BE2C (cell line): ENCODE measurements around the gene SOX8.

Source experiments
- DNase-seq: peaks from one replicate; pipeline ENCODE4 v3.0.0-alpha.2; 2020
- H3K27me3 ChIP-seq: fragments of 250-450 bp; sonication (Bioruptor Pico); 2 replicates; pipeline ENCODE4 v1.5.1; 2020; ENCODE audit warnings: mild to moderate bottlenecking
- H3K36me3 ChIP-seq: fragments of 250-450 bp; sonication (Bioruptor Pico); 2 replicates; pipeline ENCODE4 v1.5.1; 2020; ENCODE audit warnings: mild to moderate bottlenecking
- H3K4me1 ChIP-seq: fragments of 250-450 bp; sonication (Bioruptor Pico); 2 replicates; pipeline ENCODE4 v1.5.1; 2020
- H3K4me3 ChIP-seq: 2 replicates; pipeline ENCODE4 v1.5.1; 2011; ENCODE audit warnings: low read depth, low read length
- H3K9me3 ChIP-seq: fragments of 250-450 bp; sonication (Bioruptor Pico); 2 replicates; pipeline ENCODE4 v1.5.1; 2020
- TF ChIP-seq, protein P1 (sequence below): IDR thresholded peaks from 2 replicates; pipeline ENCODE4 v1.5.1; 2012; ENCODE audit warnings: mild to moderate bottlenecking, low read depth, low read length

SOX8 gene

DNA sequence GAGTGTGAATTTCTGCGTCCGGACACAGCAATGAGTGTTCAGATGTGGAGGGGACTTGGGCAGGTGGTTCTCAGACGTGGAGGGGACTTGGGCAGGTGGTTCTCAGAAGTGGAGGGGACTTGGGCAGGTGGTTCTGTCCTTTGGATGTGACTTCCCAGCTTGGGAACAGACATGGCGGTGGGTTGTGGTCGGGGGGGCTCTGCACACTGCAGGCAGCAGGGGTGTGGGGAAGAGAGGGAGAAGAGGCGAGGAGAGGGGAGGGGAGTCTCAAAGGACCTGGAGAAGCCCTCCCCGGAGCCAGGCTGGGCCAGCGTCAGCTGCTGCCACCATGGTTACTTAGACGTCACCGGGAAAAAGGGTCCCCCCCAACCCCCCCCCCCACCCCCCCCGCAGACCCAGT, 9.8 kb downstream of the SOX8 start:
- H3K36me3 ChIP-seq, result no peaks in the 10 kb centered on the region
- H3K4me1 ChIP-seq, result peaks cover 5% of the 10 kb centered on the region; the same call in 1 of the 2 replicates
- H3K9me3 ChIP-seq, result peaks cover 11% of the 10 kb centered on the region
- peaks cover 59% of the 10 kb centered on the region for H3K27me3 ChIP-seq
- DNase-seq, result no peak
- TF ChIP-seq, protein P1, sequence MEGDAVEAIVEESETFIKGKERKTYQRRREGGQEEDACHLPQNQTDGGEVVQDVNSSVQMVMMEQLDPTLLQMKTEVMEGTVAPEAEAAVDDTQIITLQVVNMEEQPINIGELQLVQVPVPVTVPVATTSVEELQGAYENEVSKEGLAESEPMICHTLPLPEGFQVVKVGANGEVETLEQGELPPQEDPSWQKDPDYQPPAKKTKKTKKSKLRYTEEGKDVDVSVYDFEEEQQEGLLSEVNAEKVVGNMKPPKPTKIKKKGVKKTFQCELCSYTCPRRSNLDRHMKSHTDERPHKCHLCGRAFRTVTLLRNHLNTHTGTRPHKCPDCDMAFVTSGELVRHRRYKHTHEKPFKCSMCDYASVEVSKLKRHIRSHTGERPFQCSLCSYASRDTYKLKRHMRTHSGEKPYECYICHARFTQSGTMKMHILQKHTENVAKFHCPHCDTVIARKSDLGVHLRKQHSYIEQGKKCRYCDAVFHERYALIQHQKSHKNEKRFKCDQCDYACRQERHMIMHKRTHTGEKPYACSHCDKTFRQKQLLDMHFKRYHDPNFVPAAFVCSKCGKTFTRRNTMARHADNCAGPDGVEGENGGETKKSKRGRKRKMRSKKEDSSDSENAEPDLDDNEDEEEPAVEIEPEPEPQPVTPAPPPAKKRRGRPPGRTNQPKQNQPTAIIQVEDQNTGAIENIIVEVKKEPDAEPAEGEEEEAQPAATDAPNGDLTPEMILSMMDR, result no peak
- H3K4me3 ChIP-seq, result no peak overlapping the region

DNA sequence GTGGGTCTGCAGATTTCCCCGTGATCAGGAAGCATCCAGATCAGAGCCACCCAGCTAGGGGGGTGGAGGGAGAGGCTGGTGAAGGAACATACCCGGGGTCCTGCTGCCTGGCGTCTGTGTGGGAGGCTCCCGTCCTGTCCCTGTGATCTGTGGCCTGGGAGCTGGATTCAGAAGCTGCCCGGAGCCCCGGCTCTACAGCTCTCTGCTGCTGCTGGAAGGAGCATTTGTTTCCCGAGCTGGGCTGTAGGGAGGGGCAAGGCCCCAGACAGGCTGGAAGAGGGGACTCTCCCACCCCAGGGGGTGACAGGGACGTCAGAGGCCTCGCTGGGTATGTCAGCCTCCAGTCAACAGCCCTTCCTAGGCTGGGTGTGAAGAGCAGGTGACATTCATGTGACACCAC, 10.2 kb downstream of the SOX8 start:
- Histone ChIP-seq H3K9me3 (peaks cover 11% of the 10 kb centered on the region), H3K36me3 (no peaks in the 10 kb centered on the region), H3K27me3 (peaks cover 59% of the 10 kb centered on the region), H3K4me3 (no peak overlapping the region), H3K4me1 (peaks cover 4% of the 10 kb centered on the region; the same call in 1 of the 2 replicates)
- no peak for DNase-seq
- TF ChIP-seq, protein P1, result no peak

- TF ChIP-seq, protein P1, result no peak
- Histone ChIP-seq H3K36me3 (no peaks in the 10 kb centered on the region), H3K4me1 (no peaks in the 10 kb centered on the region), H3K27me3 (peaks cover 59% of the 10 kb centered on the region), H3K4me3 (no peak overlapping the region), H3K9me3 (peaks cover 11% of the 10 kb centered on the region)
- DNase-seq, result no peak
Measured at GRCh38 chr16:993731-994130, 12.2 kb downstream of the SOX8 start.

- H3K4me1 ChIP-seq, result no peaks in the 10 kb centered on the region
- TF ChIP-seq, protein P1, result no peak
- no peak overlapping the region for H3K4me3 ChIP-seq
- DNase-seq, result no peak
- no peaks in the 10 kb centered on the region for H3K36me3 ChIP-seq
- H3K27me3 ChIP-seq, result peaks cover 59% of the 10 kb centered on the region
- H3K9me3 ChIP-seq, result peaks cover 11% of the 10 kb centered on the region
Measured at GRCh38 chr16:995087-995486, 13.5 kb downstream of the SOX8 start.

DNA sequence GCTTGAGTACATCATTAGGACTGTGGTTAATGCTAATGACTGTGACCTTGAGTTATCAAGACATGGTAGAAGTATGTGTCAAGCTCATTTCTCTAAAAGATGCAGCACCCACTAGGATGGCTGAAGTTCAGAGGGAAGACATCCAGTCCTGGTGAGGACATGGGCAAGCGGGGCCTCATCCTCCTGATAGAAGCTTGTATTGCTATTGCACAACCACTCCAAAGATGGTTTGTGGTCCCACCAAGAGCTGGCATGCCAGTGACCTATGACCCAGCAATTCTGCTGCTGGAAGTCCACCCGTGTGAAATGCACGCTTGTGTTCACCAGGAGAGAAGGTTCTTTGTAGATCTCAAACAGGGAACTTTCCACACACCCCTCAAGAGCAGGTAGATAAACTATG, 14.2 kb downstream of the SOX8 start:
- Histone ChIP-seq H3K4me1 (no peaks in the 10 kb centered on the region), H3K27me3 (peaks cover 54% of the 10 kb centered on the region), H3K36me3 (no peaks in the 10 kb centered on the region), H3K4me3 (no peak overlapping the region), H3K9me3 (peaks cover 11% of the 10 kb centered on the region)
- TF ChIP-seq, protein P1, result no peak
- DNase-seq, result no peak

GRCh38 chr16:996681-997080, 15.1 kb downstream of the SOX8 start:
- TF ChIP-seq, protein P1, result no peak
- Histone ChIP-seq H3K27me3 (peaks cover 50% of the 10 kb centered on the region), H3K9me3 (peaks cover 11% of the 10 kb centered on the region), H3K4me3 (no peak overlapping the region), H3K36me3 (no peaks in the 10 kb centered on the region), H3K4me1 (no peaks in the 10 kb centered on the region)
- DNase-seq, result no peak
